ENCODE results near the gene ARHGAP21. TPM values are rescaled to one million over a fixed set of nuclear protein-coding genes. Genes with fewer than 3 reads are reported as not detected.

Gene ARHGAP21
- total RNA-seq, 2 experiments from 2014 or later = 18.8 to 19.8 TPM

GRCh38 chr10:24536636-24537035 lies 187.1 kb downstream of the ARHGAP21 start:
- ATAC-seq (no peak), DNase-seq (no peak)
- POLR2A ChIA-PET = no interaction called here
- CTCF ChIA-PET = interaction anchor here (2.1 kb wide), 1 partner anchor 17 kb away, joined by 6 read pairs; no protein-coding TSS in a partner anchor
- TF ChIP-seq CTCF (IDR thresholded peaks at IDR 0.05) = no peak
- H3K4me1 Mint-ChIP-seq (ENCODE audit: low read depth) = no peaks in the 10 kb centered on the region
- H3K36me3 Mint-ChIP-seq (ENCODE audit: low read depth) = no peaks in the 10 kb centered on the region
- no peak overlapping the region for H3K27ac Mint-ChIP-seq
- intact Hi-C loops (cut with micrococcal nuclease) = no loop called here
- no peak overlapping the region for H3K4me3 Mint-ChIP-seq
- H3K27me3 Mint-ChIP-seq = no peaks in the 10 kb centered on the region
- peaks cover 3% of the 10 kb centered on the region for H3K9me3 Mint-ChIP-seq

- H3K4me3 Mint-ChIP-seq = no peak overlapping the region
- no peaks in the 10 kb centered on the region for H3K4me1 Mint-ChIP-seq (ENCODE audit: low read depth)
- intact Hi-C loops (cut with micrococcal nuclease) = no loop called here
- no peak for ATAC-seq
- H3K27ac Mint-ChIP-seq = no peak overlapping the region
- DNase-seq = no peak
- CTCF ChIA-PET = interaction anchor here (2.0 kb wide), 1 partner anchor 15 kb away, joined by 11 read pairs; no protein-coding TSS in a partner anchor
- H3K9me3 Mint-ChIP-seq = peaks cover 3% of the 10 kb centered on the region
- POLR2A ChIA-PET = interaction anchor here (0.6 kb wide), 1 partner anchor 300 kb away, joined by 4 read pairs; no protein-coding TSS in a partner anchor
- TF ChIP-seq CTCF (IDR thresholded peaks at IDR 0.05) = no peak
- H3K36me3 Mint-ChIP-seq (ENCODE audit: low read depth) = no peaks in the 10 kb centered on the region
- H3K27me3 Mint-ChIP-seq = no peaks in the 10 kb centered on the region
These were observed 189.7 kb downstream of the ARHGAP21 start for GRCh38 chr10:24533981-24534380.

Other genes with a start within 250 kb of the ARHGAP21 start
- 1 to 10 TPM; 2.2 to 2.7 TPM for gene PRTFDC1, start 228.7 kb upstream of the ARHGAP21 start, total RNA-seq